Activated CD4-positive, alpha-beta memory T cell treated with anti-CD3 and anti-CD28 coated beads for 36 hours (primary cell): ENCODE measurements around the gene SNIP1. TPM values are rescaled to one million over a fixed set of nuclear protein-coding genes. Genes with fewer than 3 reads are reported as not detected.

Experiments used
- CTCF ChIA-PET: fragments of 350-600 bp; sonication (Branson Sonifier 250); formaldehyde crosslinking; loops from one replicate; lab custom pipeline; 2021; ENCODE audit warnings: antibody characterized with exemption, inconsistent platforms; lab: Charles Lee
- POLR2A ChIA-PET: fragments of 350-600 bp; sonication (Branson Sonifier 250); formaldehyde crosslinking; loops from one replicate; lab custom pipeline; 2021; ENCODE audit warnings: antibody characterized with exemption; lab: Charles Lee
- DNase-seq: peaks from one replicate; pipeline ENCODE4 v3.0.0-alpha.2; 2020
- H3K27ac Mint-ChIP-seq: one replicate; pipeline ENCODE4 v1.8.0; 2021; ENCODE audit warnings: mixed read lengths
- H3K27me3 Mint-ChIP-seq: one replicate; pipeline ENCODE4 v1.8.0; 2021; ENCODE audit warnings: mixed read lengths
- H3K36me3 Mint-ChIP-seq: one replicate; pipeline ENCODE4 v1.8.0; 2021; ENCODE audit warnings: mixed read lengths
- H3K4me1 Mint-ChIP-seq: one replicate; pipeline ENCODE4 v1.8.0; 2021; ENCODE audit warnings: low read depth, mixed read lengths
- H3K4me3 Mint-ChIP-seq: one replicate; pipeline ENCODE4 v1.8.0; 2021; ENCODE audit warnings: mild to moderate bottlenecking, mixed read lengths
- H3K9me3 Mint-ChIP-seq: one replicate; pipeline ENCODE4 v1.8.0; 2021; ENCODE audit warnings: mixed read lengths
- intact Hi-C: fragments of 100-400 bp; cut with micrococcal nuclease; formaldehyde crosslinking; loops from one replicate; pipeline ENCODE4 v1.15.1; 2023
- microRNA-seq: library from miRNA; unstranded; fragments of <30 nt; microRNA quantifications from one replicate; pipeline ENCODE4 v1.2.0, GENCODE V29; 2022; ENCODE audit warnings: borderline number of aligned reads, borderline microRNAs expressed, borderline replicate concordance
- total RNA-seq, 2 experiments: library from RNA; stranded (reverse); gene quantifications; one replicate each; pipeline ENCODE4 v1.2.3, GENCODE V29; 2021

Gene SNIP1
- total RNA-seq, 2 experiments from 2014 or later, result 18.1 to 19.0 TPM

DNA sequence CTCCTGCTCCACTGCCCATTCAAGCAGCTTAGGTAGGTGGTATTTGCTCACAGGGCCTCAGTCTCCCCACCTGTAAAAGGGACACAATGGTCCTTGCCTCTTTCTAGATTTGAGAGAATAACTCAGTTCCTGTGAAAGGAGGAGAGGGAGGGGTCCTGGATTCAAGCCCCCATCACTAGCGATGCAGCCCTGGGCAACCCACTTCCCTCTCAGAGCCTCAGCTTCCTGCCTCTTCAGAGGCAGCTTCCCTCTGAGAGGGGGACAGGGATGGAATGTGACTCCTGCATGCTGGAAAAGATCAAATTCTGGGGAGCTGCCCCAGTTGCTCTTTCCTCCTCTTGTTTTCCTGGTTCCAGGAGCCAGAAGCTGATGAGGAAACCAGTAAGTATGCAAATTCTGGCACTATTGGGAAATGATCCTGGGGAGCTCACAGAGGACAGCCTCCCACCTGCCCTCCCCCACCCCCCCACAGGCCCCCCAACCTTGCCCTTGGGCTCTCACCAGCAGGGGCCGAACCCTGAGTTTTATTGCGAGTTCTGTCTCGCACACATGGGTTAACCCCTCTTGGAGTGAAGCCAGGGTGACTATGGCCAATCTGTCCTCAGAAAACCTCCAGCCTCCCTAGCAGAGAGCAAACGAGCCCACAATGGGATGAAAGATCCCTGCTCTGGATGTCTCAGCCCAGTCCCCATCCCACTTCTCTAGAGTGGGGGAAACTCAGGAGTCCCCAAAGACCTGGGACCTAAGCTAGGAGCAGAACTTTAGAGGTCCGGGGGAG is 68.0 kb downstream of the SNIP1 start:
- H3K4me1 Mint-ChIP-seq, result peaks cover 27% of the 10 kb centered on the region
- peak; percentile 10 for DNase-seq
- no peaks in the 10 kb centered on the region for H3K9me3 Mint-ChIP-seq
- POLR2A ChIA-PET, result interaction anchor here (2.0 to 4.7 kb wide), 2 partner anchors 10 to 28 kb away, joined by 9 to 56 read pairs; partner anchors contain the start of genes MEAF6 and ZC3H12A
- H3K36me3 Mint-ChIP-seq, result peaks cover 38% of the 10 kb centered on the region
- CTCF ChIA-PET, result interaction anchor here (1.5 to 8.2 kb wide), 12 partner anchors 11 to 196 kb away, joined by 3 to 241 read pairs (median 20); partner anchors contain the start of genes MEAF6, SNIP1 and ZC3H12A
- peak overlapping the region; percentile 72 for H3K27ac Mint-ChIP-seq
- H3K27me3 Mint-ChIP-seq, result no peaks in the 10 kb centered on the region
- intact Hi-C loops, result no loop called here
- no peak overlapping the region for H3K4me3 Mint-ChIP-seq

Small RNA genes within 50 kb of the gene (microRNA-seq; reads per million reads assigned to microRNA genes)
- gene MIR5581, result not detected

Other genes with a start within 250 kb of the SNIP1 start
- 10 to 100 TPM; 39.0 to 40.8 TPM for gene ZC3H12A, start 79.7 kb downstream of the SNIP1 start, total RNA-seq
- 10 to 100 TPM; 89.6 to 89.7 TPM for gene MEAF6, start 39.5 kb downstream of the SNIP1 start, total RNA-seq
- gene DNALI1, start 2.6 kb upstream of the SNIP1 start, total RNA-seq, result under 1 TPM in 1 of 2 experiments, not detected in 1; 0.29 TPM
- gene GNL2, start 41.6 kb upstream of the SNIP1 start, total RNA-seq, result 10 to 100 TPM; 70.7 to 71.2 TPM
- gene RSPO1, start 80.6 kb upstream of the SNIP1 start, total RNA-seq, result not detected
- 10 to 100 TPM; 55.0 to 56.0 TPM for gene CDCA8, start 138.2 kb upstream of the SNIP1 start, total RNA-seq
- gene EPHA10, start 210.8 kb upstream of the SNIP1 start, total RNA-seq, result under 1 TPM; 0.48 to 0.92 TPM
- 1 to 10 TPM; 1.5 TPM for gene MANEAL, start 239.6 kb upstream of the SNIP1 start, total RNA-seq